Mononuclear cell (primary cell): ENCODE measurements around the gene AKR7A2. TPM values are rescaled to one million over a fixed set of nuclear protein-coding genes. Genes with fewer than 3 reads are reported as not detected.
"Not testable (repeated sequence)": the region's sequence is repeated elsewhere in the genome, so short reads cannot be mapped to it uniquely, and the experiment has no call there.

ENCODE experiments used
- H3K27me3 ChIP-seq: 2 replicates; pipeline ENCODE4 v1.6.0; 2011; ENCODE audit warnings: low read length, control low read depth; ENCODE audit not compliant: insufficient read depth
- H3K4me1 ChIP-seq: 2 replicates; pipeline ENCODE4 v1.5.1; 2011; ENCODE audit warnings: mild to moderate bottlenecking, low read length, control low read depth; ENCODE audit not compliant: insufficient read depth
- H3K4me3 ChIP-seq: 2 replicates; pipeline ENCODE4 v1.5.1; 2011; ENCODE audit warnings: mild to moderate bottlenecking, low read length, moderate library complexity
- H3K9me3 ChIP-seq: 2 replicates; pipeline ENCODE4 v1.5.1; 2011; ENCODE audit warnings: low read depth, mild to moderate bottlenecking, control low read depth, low read length
- total RNA-seq: library from RNA; depleted of rRNA; stranded (reverse); fragments of >200 nt; gene quantifications from one replicate; pipeline ENCODE4 v1.2.3, GENCODE V29; 2012

The AKR7A2 gene
- total RNA-seq, 1 donor: 17.8 TPM

DNA sequence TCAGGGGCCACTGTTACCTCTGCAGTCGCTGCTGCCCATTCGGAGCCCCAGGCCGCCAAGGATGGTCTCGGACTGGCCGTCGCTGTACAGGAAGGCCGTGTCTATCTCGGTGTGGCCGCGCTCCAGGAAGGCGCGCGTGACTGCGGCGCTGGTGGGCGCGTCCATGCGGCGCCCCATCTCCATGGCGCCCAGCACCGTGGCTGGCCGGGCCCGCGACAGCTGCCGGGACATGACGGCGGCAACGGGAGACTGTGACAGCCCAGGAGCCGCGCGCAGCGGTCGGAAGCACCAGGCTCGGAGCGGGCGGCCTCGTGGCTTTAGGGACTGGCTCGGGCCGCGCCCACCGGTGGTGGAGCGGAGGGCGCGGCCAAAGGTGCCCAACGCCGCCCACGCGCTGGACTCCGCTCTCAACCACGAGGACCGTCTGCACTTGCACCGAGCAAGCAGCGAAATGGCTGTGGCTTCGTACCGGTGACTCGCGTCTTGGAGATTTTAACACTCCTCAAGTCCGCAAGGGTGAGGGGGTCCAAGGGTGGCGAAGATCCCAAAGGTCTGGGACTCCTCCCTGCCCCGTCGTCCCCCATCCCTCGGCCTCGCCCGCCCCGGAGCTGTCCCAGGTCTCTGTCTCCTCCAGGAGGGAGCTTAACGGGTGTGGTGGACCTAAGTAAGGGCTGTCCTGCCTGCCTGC lies 38.0 kb downstream of the AKR7A2 start:
- not testable (repeated sequence) for H3K27me3 ChIP-seq, H3K4me1 ChIP-seq, H3K4me3 ChIP-seq, H3K9me3 ChIP-seq

DNA sequence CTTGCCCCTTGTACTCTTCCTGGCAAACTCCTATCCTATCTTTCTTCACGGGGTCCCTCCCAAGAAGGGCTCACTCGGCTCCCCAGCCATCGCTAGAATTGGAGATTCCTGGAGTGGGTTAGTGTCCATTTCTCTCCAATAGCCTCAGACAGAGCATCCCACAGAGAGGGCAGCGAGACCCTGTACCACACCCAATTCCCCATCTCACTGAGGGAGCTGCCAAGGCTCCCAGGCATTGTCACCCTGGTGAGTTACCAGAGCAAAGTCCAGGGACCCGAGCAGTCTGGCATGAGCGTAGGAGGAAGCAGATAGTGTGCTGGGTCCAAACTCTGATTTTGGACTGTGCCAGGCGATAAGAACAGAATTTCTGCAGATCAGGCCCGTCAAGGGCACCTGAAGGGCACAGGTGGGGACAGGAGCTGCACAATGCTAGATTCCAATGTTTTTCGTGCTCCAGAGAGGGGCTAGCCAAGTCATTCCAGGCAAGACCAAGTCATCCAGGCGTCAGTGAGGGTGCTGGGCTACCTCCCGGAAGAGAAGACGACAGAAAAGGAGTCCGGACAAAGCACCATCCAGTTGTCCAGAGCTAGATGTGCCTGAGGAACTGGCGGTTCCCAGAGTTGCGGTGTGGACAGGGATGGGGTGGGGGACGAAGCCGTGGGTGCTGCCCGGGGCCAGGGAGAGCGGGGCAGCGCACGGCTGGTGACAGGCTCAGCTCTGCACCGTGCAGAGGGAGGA lies 38.7 kb downstream of the AKR7A2 start:
- Histone ChIP-seq H3K27me3 (peaks cover 4% of the 10 kb centered on the region), H3K4me1 (no peaks in the 10 kb centered on the region), H3K9me3 (no peaks in the 10 kb centered on the region), H3K4me3 (no peak overlapping the region)

DNA sequence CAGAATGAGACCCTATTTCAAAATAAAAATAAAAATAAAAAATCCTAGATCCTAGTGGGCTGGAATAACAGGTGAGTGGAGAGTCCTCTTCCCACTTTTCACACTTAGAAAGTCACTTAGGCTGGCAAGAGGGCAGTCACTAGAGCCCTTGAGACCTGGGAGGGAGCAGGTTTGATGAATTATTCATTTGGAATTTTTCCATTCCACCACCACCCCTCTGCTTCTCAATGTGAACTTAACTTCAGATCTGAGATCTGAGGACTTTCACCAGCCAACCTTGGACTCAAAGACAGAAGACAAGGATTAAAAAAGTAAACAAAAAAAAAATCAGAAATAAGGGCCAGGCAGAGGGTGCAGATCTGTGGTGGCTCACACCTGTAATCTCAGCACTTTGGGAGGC lies 39.9 kb downstream of the AKR7A2 start:
- H3K4me1 ChIP-seq: no peaks in the 10 kb centered on the region
- no peaks in the 10 kb centered on the region for H3K9me3 ChIP-seq
- no peak overlapping the region for H3K4me3 ChIP-seq
- H3K27me3 ChIP-seq: peaks cover 4% of the 10 kb centered on the region

DNA sequence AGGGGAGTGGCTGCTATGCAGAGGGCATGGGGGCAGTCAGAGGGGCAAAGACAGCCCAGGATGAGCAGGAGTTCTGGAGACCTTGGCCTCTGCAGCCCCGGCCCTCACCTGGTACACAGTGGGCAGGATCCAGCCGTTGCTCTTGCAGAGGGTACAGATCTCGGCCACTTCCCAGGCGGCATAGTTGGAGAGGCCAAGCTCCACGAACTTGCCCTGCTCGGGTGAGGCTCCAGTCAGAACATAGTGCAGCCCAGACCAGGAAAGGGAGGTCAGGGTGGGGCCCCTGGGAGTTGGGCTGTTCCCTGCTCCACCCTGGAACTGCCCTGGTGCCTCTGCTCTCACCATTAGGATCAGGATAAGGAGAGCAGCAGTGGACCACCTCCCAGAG lies 41.6 kb downstream of the AKR7A2 start:
- not testable (repeated sequence) for H3K4me3 ChIP-seq, H3K9me3 ChIP-seq, H3K4me1 ChIP-seq, H3K27me3 ChIP-seq

DNA sequence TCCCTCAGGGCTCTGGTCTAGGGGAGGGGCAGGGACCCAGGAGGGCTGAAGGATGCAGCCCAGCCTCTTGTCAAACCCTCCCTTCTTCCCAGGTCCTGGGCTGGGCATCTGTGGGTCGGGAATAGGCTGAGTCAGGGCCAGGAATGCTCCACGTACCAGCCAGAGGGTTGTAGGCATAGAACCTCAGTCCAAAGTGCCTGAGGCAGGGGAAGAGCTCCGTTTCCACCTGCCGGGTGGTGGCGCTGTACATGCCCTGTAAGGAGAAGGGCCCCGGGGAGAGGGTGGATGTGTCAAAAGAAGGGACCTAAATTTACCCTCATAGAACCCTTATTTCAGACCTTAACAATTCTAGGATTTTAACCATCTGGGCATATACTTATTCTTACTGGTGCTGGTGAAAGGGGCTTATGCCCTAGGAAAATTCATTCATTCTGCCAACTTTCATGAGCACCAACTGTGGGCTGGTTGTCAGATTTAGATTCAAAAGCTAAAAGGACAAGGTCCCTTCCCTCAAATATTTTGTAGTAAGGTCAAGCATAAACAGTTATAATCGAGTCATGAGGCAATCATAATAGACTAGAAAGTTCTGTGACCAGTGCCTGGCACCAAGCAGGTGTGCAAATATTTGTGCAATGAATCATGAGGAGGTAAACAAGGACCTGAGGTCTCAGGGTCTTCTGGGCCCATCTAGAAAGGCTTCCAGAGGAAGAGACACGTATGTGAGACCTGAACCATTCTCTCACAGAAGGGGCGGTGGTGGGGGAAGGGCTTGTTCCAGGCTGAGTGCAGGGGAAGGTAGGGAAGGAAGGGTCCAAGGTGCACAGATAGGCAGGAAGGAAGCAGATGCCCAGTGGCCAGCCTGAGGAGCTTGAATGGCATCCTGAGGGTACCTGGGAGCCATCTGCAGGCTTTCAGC lies 42.3 kb downstream of the AKR7A2 start:
- not testable (repeated sequence) for H3K27me3 ChIP-seq, H3K4me3 ChIP-seq, H3K9me3 ChIP-seq, H3K4me1 ChIP-seq

DNA sequence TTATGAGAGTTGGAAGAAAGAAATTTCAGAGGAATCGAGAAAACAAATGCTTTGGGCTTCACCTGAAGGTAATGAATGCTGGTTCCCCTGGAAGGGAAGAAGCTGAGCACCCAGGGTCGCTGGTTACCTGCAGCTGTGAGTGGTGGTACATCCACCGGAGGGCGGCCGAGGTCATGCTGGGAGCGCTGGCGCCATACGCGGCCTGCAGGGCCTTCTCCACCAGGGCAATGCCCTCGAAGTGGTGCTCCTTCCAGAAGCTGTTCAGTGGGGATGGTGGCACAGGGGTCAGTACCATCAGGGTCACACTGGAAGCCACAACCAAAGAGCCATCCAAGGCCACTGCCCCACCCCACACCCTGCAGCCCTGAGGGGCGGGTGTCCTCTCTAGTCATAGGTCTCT lies 43.5 kb downstream of the AKR7A2 start:
- Histone ChIP-seq H3K4me3 (no peak overlapping the region), H3K4me1 (no peaks in the 10 kb centered on the region), H3K9me3 (no peaks in the 10 kb centered on the region), H3K27me3 (no peaks in the 10 kb centered on the region)

DNA sequence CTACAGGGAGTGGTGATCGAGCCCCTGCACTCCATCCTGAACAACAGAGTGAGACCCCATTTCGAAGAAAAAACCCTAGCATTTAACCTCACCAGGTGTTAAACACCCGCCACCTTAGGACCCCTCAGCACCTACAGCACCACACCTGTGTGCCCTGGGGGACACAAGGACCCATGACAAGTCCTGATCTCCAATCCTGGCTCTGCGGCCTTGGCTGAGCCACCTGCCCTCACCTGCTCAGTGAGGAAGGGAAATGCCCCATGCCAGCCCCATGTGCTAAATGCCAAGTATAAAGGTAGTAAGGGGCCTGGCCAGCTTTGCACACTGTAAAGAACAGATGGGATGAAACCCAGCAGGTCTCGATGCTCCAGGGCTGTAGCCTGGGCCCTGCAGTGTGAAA lies 49.2 kb downstream of the AKR7A2 start:
- Histone ChIP-seq H3K4me3 (no peak overlapping the region), H3K4me1 (no peaks in the 10 kb centered on the region), H3K27me3 (no peaks in the 10 kb centered on the region), H3K9me3 (no peaks in the 10 kb centered on the region)

DNA sequence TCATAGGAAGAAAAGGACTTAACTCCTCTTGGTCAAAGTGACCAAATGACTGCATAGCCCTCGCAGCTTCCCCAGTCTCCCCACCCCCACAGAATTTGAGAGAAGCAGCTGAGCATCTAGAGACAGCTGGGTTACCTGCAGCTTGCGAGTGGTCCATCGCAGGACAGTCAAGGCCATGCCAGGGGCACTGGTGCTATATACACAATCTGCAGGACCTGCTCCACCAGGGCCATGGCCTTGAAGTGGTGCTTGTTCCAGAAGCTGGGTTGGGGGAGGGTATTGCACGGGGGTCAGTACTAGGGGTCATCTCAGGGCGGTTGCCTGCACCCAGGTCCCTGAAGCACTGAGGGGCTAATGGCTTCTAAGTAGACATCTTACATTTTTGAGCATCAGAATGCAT lies 49.9 kb downstream of the AKR7A2 start:
- H3K4me3 ChIP-seq: no peak overlapping the region
- H3K27me3 ChIP-seq: no peaks in the 10 kb centered on the region
- no peaks in the 10 kb centered on the region for H3K4me1 ChIP-seq
- no peaks in the 10 kb centered on the region for H3K9me3 ChIP-seq

DNA sequence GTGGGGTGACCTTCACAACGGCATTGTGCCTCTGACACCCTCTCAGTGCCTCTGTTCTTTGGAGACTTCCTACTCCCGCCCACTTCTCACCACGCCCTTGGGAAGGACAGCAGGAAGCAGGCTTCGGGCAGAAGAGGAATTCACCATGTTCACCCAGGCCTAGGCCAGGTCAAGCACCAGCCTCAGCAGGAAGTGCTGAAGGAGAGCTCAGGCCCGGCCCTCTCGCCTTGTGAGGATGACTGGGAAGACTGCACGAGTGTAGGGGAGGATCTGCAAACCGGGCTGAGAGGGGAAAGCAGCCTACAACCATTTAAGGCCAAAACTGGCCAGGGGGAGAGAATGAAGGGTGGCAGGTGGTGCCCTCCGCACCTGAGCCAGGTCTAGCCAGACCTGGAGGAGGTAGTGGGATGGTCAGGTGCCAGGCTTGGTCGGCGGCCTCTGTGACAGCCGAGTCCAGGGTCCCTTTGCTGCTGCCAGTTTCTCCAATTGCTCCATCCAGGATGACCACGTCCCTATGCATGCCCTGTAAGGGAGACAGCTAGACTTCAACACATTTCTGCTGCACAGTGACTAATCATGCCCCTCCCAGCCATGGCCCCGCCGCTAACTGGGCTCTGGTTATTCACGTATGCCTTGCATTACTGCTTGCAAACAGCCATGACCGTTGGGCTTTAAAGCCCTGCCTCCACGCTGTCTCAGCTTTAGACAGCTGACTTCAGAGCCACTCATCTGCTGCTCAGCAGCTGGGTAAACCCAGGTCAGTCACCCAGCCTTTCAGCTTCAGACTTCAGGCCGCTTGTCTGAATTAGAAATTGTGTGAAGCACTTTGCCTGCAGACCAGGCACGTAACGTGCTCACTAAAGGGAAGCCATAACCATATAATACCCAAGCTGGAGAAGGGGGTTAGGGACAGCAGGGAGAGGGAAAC lies 51.5 kb downstream of the AKR7A2 start:
- H3K27me3 ChIP-seq: no peaks in the 10 kb centered on the region
- no peaks in the 10 kb centered on the region for H3K4me1 ChIP-seq
- no peak overlapping the region for H3K4me3 ChIP-seq
- no peaks in the 10 kb centered on the region for H3K9me3 ChIP-seq

DNA sequence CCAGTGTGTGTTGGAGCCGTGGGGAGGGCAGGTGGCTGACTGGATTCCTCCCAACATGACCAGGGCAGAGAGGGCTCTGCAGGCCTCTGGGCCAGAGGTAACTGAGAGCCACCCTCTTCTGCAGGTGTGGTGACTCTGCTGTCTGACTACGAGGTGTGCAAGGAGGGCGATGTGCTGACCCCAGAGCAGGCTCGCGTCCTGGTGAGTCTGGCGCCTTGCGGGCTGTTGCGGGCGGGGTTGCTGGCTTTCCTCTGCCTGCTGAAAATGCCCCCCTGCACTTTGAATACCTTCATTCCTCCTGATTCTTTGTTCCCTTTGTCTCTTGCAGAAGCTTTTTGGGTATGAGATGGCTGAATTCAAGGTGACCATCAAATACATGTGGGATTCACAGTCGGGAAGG lies 53.6 kb downstream of the AKR7A2 start:
- no peaks in the 10 kb centered on the region for H3K27me3 ChIP-seq
- no peak overlapping the region for H3K4me3 ChIP-seq
- peaks cover 8% of the 10 kb centered on the region for H3K4me1 ChIP-seq
- H3K9me3 ChIP-seq: no peaks in the 10 kb centered on the region

DNA sequence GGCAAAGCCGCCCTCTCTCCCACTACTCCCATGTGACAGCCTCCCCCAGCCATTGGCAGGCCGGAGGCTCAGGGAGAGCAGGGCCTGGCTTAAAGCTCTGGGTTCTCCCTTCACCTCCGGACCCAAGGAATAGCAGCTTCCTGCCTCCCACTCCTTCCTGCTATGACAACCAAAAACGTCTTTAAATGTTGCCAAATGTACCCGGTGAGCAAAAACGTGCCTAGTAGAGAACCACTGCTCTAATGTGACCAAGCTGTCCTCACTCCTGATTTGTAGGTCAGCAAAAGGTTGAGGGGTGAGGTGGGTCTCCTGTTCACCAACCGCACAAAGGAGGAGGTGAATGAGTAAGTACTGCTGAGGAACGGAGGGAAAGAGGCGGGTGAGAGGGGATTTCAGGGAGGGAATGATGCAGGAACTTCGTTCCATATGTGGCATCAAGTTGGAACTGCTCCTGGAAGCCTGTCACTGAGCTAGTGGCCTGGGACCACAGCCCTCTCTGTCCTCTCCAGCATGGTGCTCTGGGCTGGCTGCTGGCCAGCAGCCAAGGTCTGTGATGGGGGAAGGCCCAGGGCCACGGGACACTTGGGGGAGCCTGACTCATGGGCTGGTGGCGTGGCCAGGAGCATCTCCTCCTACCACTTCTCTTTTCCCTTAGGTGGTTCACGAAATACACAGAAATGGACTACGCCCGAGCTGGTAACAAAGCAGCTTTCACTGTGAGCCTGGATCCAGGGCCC lies 54.6 kb downstream of the AKR7A2 start:
- H3K9me3 ChIP-seq: no peaks in the 10 kb centered on the region
- H3K4me3 ChIP-seq: no peak overlapping the region
- no peaks in the 10 kb centered on the region for H3K27me3 ChIP-seq
- peaks cover 18% of the 10 kb centered on the region for H3K4me1 ChIP-seq

DNA sequence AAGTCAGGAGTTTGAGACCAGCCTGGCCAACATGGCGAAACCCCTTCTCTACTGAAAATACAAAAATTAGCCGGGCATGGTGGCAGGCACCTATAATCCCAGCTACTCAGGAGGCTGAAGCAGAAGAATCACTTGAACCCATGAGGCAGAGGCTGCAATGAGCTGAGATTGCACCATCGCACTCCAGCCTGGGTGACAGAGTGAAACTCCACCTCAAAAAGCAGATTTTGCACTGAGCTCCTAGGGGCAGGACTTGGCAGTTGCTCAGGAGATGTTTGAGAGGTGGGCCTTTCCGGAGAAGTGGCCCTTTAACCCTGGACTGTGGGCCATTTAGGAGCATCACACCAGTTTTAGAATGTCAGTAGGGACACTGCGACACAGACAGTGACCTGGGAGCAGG lies 55.6 kb downstream of the AKR7A2 start:
- H3K4me1 ChIP-seq: peaks cover 24% of the 10 kb centered on the region
- H3K9me3 ChIP-seq, H3K4me3 ChIP-seq, H3K27me3 ChIP-seq: not testable (repeated sequence)

DNA sequence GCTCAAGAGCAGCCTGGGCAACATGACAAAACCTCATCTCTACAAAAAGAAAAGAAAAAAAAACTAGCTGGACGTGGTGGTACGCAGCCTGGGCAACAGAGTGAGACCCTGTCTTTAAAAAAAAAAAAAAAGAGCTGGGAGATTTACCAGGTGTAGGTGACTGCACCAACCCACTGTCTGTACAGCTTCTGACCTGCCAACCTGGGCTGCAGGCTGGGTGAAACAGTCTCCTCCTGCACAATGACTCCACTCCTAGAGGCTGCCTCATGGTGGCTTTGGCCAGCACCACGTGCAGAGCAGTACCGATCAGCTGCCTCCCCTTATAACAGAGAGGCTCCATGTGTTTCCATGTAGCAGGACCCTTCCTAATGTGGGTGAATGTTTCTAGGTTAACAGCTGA lies 56.7 kb downstream of the AKR7A2 start:
- Histone ChIP-seq H3K4me3 (no peak overlapping the region), H3K4me1 (peaks cover 33% of the 10 kb centered on the region), H3K27me3 (no peaks in the 10 kb centered on the region), H3K9me3 (no peaks in the 10 kb centered on the region)

DNA sequence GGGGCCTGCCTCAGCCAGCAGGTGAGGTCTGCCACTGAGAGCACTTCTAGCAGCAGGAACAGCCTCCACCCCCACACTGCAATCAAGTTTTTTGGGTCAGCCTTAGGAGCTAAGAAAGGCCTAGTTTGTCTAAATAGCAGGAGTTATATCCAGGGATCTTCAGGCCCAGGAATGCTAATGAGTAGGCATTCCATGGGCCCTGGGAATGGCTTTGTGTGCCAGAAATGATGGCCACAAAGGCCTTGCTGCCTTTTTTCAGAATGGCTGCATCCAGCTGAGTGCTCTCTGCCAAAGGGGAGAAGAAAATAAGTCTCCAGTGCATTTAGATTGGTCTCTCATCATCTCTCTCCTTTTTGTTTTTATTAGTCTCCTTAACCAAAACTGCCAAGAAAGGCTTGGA lies 57.5 kb downstream of the AKR7A2 start:
- no peaks in the 10 kb centered on the region for H3K9me3 ChIP-seq
- peaks cover 35% of the 10 kb centered on the region for H3K4me1 ChIP-seq
- H3K27me3 ChIP-seq: no peaks in the 10 kb centered on the region
- no peak overlapping the region for H3K4me3 ChIP-seq
